Coronary artery (tissue), 2 donors: Measurements from ENCODE around the gene ZC3H7B.

Experiments used
- DNase-seq: peaks from one replicate; pipeline ENCODE4 v3.0.0-alpha.2; 2017; ENCODE audit warnings: low spot score
- H3K27ac ChIP-seq, 2 donors: fragments of 200-600 bp; sonication (generic); one replicate each; pipeline ENCODE4 v1.5.1; 2016 to 2019
- H3K4me3 ChIP-seq: fragments of 200-600 bp; sonication (generic); 2 replicates; pipeline ENCODE4 v1.5.1; 2016; ENCODE audit warnings: mild to moderate bottlenecking, moderate library complexity
- TF ChIP-seq, protein P1 (sequence below): fragments of 200-600 bp; sonication (generic); IDR thresholded peaks from one replicate; pipeline ENCODE4 v1.5.1; 2019; ENCODE audit warnings: antibody characterized with exemption

ZC3H7B gene

GRCh38 chr22:41302021-41302767, 869 bp downstream of the ZC3H7B start:
- TF ChIP-seq, protein P1, sequence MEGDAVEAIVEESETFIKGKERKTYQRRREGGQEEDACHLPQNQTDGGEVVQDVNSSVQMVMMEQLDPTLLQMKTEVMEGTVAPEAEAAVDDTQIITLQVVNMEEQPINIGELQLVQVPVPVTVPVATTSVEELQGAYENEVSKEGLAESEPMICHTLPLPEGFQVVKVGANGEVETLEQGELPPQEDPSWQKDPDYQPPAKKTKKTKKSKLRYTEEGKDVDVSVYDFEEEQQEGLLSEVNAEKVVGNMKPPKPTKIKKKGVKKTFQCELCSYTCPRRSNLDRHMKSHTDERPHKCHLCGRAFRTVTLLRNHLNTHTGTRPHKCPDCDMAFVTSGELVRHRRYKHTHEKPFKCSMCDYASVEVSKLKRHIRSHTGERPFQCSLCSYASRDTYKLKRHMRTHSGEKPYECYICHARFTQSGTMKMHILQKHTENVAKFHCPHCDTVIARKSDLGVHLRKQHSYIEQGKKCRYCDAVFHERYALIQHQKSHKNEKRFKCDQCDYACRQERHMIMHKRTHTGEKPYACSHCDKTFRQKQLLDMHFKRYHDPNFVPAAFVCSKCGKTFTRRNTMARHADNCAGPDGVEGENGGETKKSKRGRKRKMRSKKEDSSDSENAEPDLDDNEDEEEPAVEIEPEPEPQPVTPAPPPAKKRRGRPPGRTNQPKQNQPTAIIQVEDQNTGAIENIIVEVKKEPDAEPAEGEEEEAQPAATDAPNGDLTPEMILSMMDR, result no peak
- DNase-seq, result no peak
- Histone ChIP-seq H3K4me3 (peak overlapping the region; percentile 79), H3K27ac (peak overlapping the region; percentile 74 to 89)

GRCh38 chr22:41302811-41303210, 1.5 kb downstream of the ZC3H7B start:
- peak overlapping the region; percentile 79 for H3K4me3 ChIP-seq
- H3K27ac ChIP-seq, result peak overlapping the region; percentile 74 to 89
- no peak for DNase-seq
- TF ChIP-seq, protein P1, result no peak

GRCh38 chr22:41305646-41306045, 4.3 kb downstream of the ZC3H7B start:
- Histone ChIP-seq H3K27ac (no peak overlapping the region), H3K4me3 (no peak overlapping the region)
- TF ChIP-seq, protein P1, result no peak
- no peak for DNase-seq

GRCh38 chr22:41308054-41308453, 6.7 kb downstream of the ZC3H7B start:
- DNase-seq, result no peak
- Histone ChIP-seq H3K4me3 (no peak overlapping the region), H3K27ac (no peak overlapping the region)
- TF ChIP-seq, protein P1, result no peak

DNA sequence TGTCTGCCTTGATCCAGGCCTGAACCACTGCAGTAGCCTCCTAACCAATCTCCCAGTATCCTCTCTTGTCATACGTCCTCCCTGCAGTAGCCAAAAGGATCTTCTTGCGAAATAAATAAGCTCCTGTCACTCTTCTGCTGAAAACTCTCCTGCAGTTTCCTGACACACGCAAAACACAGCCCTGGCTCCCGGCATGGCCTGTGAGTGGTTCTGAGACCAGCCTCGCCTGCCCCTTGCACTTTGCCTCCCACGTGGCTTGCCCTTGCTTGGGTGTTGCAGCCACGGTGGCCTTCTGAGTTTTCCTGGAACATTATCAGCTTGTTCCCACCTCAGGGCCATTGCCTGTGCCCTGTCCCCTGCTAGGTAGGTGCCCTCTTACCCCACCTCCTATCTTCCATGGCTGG, 7.2 kb downstream of the ZC3H7B start:
- DNase-seq, result no peak
- TF ChIP-seq, protein P1, result no peak
- Histone ChIP-seq H3K27ac (no peak overlapping the region), H3K4me3 (no peak overlapping the region)

DNA sequence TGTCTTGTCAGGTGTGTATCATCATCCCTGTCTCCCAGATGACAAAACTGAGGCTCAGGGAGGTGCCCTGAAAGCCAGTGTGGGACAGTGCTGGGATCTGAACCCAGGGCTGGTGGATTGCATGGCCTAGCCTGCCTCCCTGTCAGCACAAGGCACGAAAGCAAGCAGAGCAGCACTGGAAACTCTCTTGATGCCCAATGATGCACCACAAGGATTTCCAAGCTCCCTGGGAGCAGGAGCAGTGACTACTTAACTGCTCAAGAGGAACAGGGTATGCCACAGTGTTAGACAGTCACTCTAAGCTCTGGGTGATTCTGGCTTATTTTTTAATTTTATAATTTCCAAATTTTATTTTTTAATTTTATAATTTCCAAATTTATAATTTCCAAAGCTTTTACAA, 9.0 kb downstream of the ZC3H7B start:
- no peak for DNase-seq
- TF ChIP-seq, protein P1, result no peak
- no peak overlapping the region for H3K27ac ChIP-seq
- no peak overlapping the region for H3K4me3 ChIP-seq

DNA sequence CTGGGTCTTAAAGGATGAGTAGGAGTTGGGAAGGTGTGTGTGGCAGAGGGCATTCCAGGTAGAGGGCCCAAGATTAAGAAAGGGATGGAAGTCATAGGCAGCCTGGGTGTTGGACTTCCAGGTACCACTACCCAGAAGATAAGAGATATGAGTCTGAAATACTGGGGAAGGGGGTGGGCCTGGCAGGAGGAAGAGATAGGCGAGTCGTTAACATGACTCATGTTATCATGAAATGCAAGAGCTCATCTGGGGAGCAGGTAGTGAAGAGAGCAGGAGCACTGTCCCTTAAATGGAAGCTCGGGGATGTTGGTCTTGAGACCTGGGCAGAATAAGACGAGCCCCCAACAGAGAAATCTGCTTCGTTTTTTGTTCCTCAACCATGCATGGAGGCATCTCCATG, 10.2 kb downstream of the ZC3H7B start:
- no peak for DNase-seq
- Histone ChIP-seq H3K4me3 (no peak overlapping the region), H3K27ac (no peak overlapping the region)
- TF ChIP-seq, protein P1, result no peak
